PC-3 (cell line): ENCODE results near the gene TREX2. TPM values are rescaled to one million over a fixed set of nuclear protein-coding genes. Genes with fewer than 3 reads are reported as not detected.

Experiments
- ATAC-seq: fragments of 200-7000 bp; cut with Tn5 transposase; 2 replicates; pipeline ENCODE4 v1.9.1; 2020; ENCODE audit warnings: mild to moderate bottlenecking, moderate library complexity
- BruUV-seq: library from RNA; stranded (reverse); fragments of 400-500 nt; replicated peaks from 2 replicates; lab custom pipeline; 2021; lab: Mats Ljungman, UMichigan
- CTCF ChIA-PET: fragments of 300-600 bp; sonication (Branson Sonifier 250); formaldehyde crosslinking; loops from one replicate; lab custom pipeline; 2022; ENCODE audit warnings: antibody characterized with exemption; lab: Charles Lee
- POLR2A ChIA-PET: fragments of 300-600 bp; sonication (Branson Sonifier 250); formaldehyde crosslinking; loops from one replicate; lab custom pipeline; 2022; ENCODE audit warnings: antibody characterized with exemption; ENCODE audit not compliant: unreplicated experiment; lab: Charles Lee
- DNase-seq: peaks from one replicate; pipeline ENCODE4 v3.0.0-alpha.2; 2015
- H2AFZ ChIP-seq: fragments of 300-600 bp; sonication (generic); 2 replicates; pipeline ENCODE4 v1.6.0; 2016; ENCODE audit warnings: antibody characterized with exemption, low read length
- H3F3A ChIP-seq: fragments of 300-600 bp; sonication (generic); one replicate; pipeline ENCODE4 v1.6.0; 2017; ENCODE audit warnings: antibody characterized with exemption, low read length, control low read depth, mild to moderate bottlenecking; ENCODE audit not compliant: unreplicated experiment
- H3K27ac ChIP-seq: fragments of 300-600 bp; sonication (generic); 2 replicates; pipeline ENCODE4 v1.5.1; 2016; ENCODE audit warnings: mild to moderate bottlenecking, low read length
- H3K27me3 ChIP-seq: fragments of 300-600 bp; sonication (generic); 2 replicates; pipeline ENCODE4 v1.6.1; 2016; ENCODE audit warnings: low read length, mixed read lengths
- H3K36me3 ChIP-seq: fragments of 300-600 bp; sonication (generic); 2 replicates; pipeline ENCODE4 v1.6.1; 2016; ENCODE audit warnings: low read depth, mixed run types, low read length, mixed read lengths
- H3K4me1 ChIP-seq: fragments of 300-600 bp; sonication (generic); 2 replicates; pipeline ENCODE4 v1.5.1; 2016; ENCODE audit warnings: low read length; ENCODE audit not compliant: insufficient read depth
- H3K4me2 ChIP-seq: fragments of 300-600 bp; sonication (generic); 2 replicates; pipeline ENCODE4 v1.6.0; 2016; ENCODE audit warnings: low read length
- H3K4me3 ChIP-seq: fragments of 300-600 bp; sonication (generic); 2 replicates; pipeline ENCODE4 v1.5.1; 2016; ENCODE audit warnings: mild to moderate bottlenecking, low read length, mixed read lengths
- H3K79me2 ChIP-seq: fragments of 300-600 bp; sonication (generic); 2 replicates; pipeline ENCODE4 v1.6.1; 2017; ENCODE audit warnings: low read length, mixed read lengths
- H3K9ac ChIP-seq: fragments of 300-600 bp; sonication (generic); 2 replicates; pipeline ENCODE4 v1.6.0; 2016; ENCODE audit warnings: mild to moderate bottlenecking, low read length
- H3K9me2 ChIP-seq: fragments of 300-600 bp; sonication (generic); replicated peaks from 2 replicates; pipeline ENCODE4 v1.6.1; 2016; ENCODE audit warnings: mixed run types, low read length, mixed read lengths
- H3K9me3 ChIP-seq: fragments of 300-600 bp; sonication (generic); 2 replicates; pipeline ENCODE4 v1.6.1; 2016; ENCODE audit warnings: low read length, mixed read lengths
- H4K20me1 ChIP-seq: fragments of 300-600 bp; sonication (generic); 2 replicates; pipeline ENCODE4 v1.6.1; 2016; ENCODE audit warnings: low read length, mixed read lengths
- CTCF ChIP-seq: fragments of 300-600 bp; sonication (generic); conservative IDR thresholded peaks from 2 replicates; pipeline ENCODE4 v1.5.1; 2017; ENCODE audit warnings: antibody characterized with exemption, low read depth, mild to moderate bottlenecking, low read length
- EZH2 ChIP-seq: fragments of 300-600 bp; sonication (generic); IDR thresholded peaks from one replicate; pipeline ENCODE4 v1.6.1; 2017; ENCODE audit warnings: antibody characterized with exemption, mild to moderate bottlenecking, low read length; ENCODE audit not compliant: unreplicated experiment
- EZH2phosphoT487 ChIP-seq: fragments of 300-600 bp; sonication (generic); IDR thresholded peaks from 2 replicates; pipeline ENCODE4 v1.6.1; 2018; ENCODE audit warnings: mild to moderate bottlenecking, antibody characterized with exemption, low read length, borderline replicate concordance
- intact Hi-C: fragments of 100-400 bp; cut with micrococcal nuclease; formaldehyde crosslinking; loops from 2 replicates; pipeline ENCODE4 v1.9.0; 2023
- total RNA-seq: library from RNA; depleted of rRNA; stranded (reverse); fragments of >200 nt; gene quantifications from 2 replicates; pipeline ENCODE4 v1.2.3, GENCODE V29; 2014

The TREX2 gene
- total RNA-seq, 1 experiment from 2014 or later, result 1.4 TPM

GRCh38 chrX:153446636-153446936, 730 bp upstream of the TREX2 start:
- H3K9me2 ChIP-seq, result no peaks in the 10 kb centered on the region
- intact Hi-C loops, result no loop called here
- H3K4me3 ChIP-seq, result no peak overlapping the region
- ATAC-seq (no peak), DNase-seq (no peak)
- H3K27me3 ChIP-seq, result no peaks in the 10 kb centered on the region
- CTCF ChIA-PET, result no interaction called here
- H3K9me3 ChIP-seq, result no peaks in the 10 kb centered on the region
- H3K27ac ChIP-seq, result no peak overlapping the region
- H4K20me1 ChIP-seq, result no peaks in the 10 kb centered on the region
- BruUV-seq, result no TSS peak
- no peak overlapping the region for H3K4me2 ChIP-seq
- H2AFZ ChIP-seq, result no peak overlapping the region
- no peak overlapping the region for H3K9ac ChIP-seq
- TF ChIP-seq CTCF, result no peak
- no peak for TF ChIP-seq EZH2
- no peak for TF ChIP-seq EZH2phosphoT487
- H3K36me3 ChIP-seq, result no peaks in the 10 kb centered on the region
- POLR2A ChIA-PET, result no interaction called here
- H3K4me1 ChIP-seq, result peaks cover 6% of the 10 kb centered on the region; the same call in 1 of the 2 replicates
- no peaks in the 10 kb centered on the region for H3K79me2 ChIP-seq
- H3F3A ChIP-seq, result no peaks in the 10 kb centered on the region

- intact Hi-C loops, result no loop called here
- Histone ChIP-seq H3K4me3 (no peak overlapping the region), H3K9me2 (no peaks in the 10 kb centered on the region), H3K9ac (no peak overlapping the region), H3K9me3 (no peaks in the 10 kb centered on the region), H4K20me1 (no peaks in the 10 kb centered on the region), H2AFZ (no peak overlapping the region), H3K79me2 (no peaks in the 10 kb centered on the region), H3K27me3 (no peaks in the 10 kb centered on the region), H3F3A (no peaks in the 10 kb centered on the region), H3K4me1 (peaks cover 6% of the 10 kb centered on the region; the same call in 1 of the 2 replicates), H3K36me3 (no peaks in the 10 kb centered on the region), H3K4me2 (no peak overlapping the region), H3K27ac (no peak overlapping the region)
- BruUV-seq, result no TSS peak
- POLR2A ChIA-PET, result no interaction called here
- TF ChIP-seq CTCF, result no peak
- no peak for TF ChIP-seq EZH2
- no peak for TF ChIP-seq EZH2phosphoT487
- CTCF ChIA-PET, result no interaction called here
- ATAC-seq, result no peak
- no peak for DNase-seq
Observed at GRCh38 chrX:153445106-153445855, 575 bp downstream of the TREX2 start.

GRCh38 chrX:153444333-153445011, 1.4 kb downstream of the TREX2 start:
- Histone ChIP-seq H3K4me2 (no peak overlapping the region), H2AFZ (no peak overlapping the region), H3K4me3 (no peak overlapping the region), H3K27ac (no peak overlapping the region), H3K4me1 (peaks cover 6% of the 10 kb centered on the region; the same call in 1 of the 2 replicates), H3F3A (no peaks in the 10 kb centered on the region), H4K20me1 (no peaks in the 10 kb centered on the region), H3K9me3 (no peaks in the 10 kb centered on the region), H3K36me3 (no peaks in the 10 kb centered on the region), H3K27me3 (no peaks in the 10 kb centered on the region), H3K9me2 (no peaks in the 10 kb centered on the region), H3K9ac (no peak overlapping the region), H3K79me2 (no peaks in the 10 kb centered on the region)
- intact Hi-C loops, result no loop called here
- ATAC-seq, result no peak
- no TSS peak for BruUV-seq
- ChIA-PET CTCF (no interaction called here), POLR2A (no interaction called here)
- no peak for TF ChIP-seq EZH2
- TF ChIP-seq CTCF, result no peak
- no peak for TF ChIP-seq EZH2phosphoT487
- no peak for DNase-seq
